ENCODE measurements around the gene FN3K.
"Not testable (repeated sequence)": the region's sequence is repeated elsewhere in the genome, so short reads cannot be mapped to it uniquely, and the experiment has no call there.

FN3K gene

DNA sequence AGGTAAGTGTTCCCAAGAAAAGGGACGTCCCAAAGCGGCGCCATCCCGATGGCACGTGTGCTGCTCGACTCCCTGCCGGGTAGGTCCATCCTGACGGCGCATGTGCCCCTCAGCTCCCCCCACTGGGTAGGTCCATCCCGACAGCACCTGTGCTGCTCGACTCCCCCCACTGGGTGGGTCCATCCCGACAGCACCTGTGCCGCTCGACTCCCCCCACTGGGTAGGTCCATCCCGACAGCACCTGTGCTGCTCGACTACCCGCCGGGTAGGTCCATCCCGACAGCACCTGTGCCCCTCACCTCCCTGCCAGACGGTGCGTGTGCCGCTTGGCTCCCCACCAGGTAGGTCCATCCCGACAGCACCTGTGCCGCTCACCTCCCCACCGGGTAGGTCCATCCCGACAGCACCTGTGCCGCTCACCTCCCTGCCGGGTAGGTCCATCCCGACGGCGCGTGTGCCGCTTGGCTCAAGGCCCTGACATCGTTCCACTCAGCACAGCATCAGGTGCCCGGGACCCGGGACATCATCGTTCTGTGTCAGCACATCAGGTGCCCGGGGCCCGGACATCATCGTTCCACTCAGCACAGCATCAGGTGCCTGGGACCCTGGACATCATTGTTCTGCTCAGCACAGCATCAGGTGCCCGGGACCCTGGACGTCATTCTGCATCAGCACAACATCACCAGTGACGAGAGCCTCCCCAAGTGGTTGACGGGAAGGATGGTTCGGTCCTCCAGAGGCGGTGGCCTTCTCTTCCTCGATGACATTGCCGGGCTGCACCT, 5.7 kb upstream of the FN3K start:
- Histone ChIP-seq H3K9me3 (ENCODE audit: control insufficient read depth, low read length) (no peaks in the 10 kb centered on the region), H3K27me3 (ENCODE audit: control insufficient read depth, insufficient read depth, low read length) (no peaks in the 10 kb centered on the region), H3K4me3 (ENCODE audit: low read length) (no peak overlapping the region), H3K36me3 (ENCODE audit: control insufficient read depth, insufficient read depth, low read length) (no peaks in the 10 kb centered on the region), H3K9ac (ENCODE audit: low read length) (no peak overlapping the region), H3K4me1 (ENCODE audit: control insufficient read depth, insufficient read depth, low read length) (peaks cover under 1% of the 10 kb centered on the region)

DNA sequence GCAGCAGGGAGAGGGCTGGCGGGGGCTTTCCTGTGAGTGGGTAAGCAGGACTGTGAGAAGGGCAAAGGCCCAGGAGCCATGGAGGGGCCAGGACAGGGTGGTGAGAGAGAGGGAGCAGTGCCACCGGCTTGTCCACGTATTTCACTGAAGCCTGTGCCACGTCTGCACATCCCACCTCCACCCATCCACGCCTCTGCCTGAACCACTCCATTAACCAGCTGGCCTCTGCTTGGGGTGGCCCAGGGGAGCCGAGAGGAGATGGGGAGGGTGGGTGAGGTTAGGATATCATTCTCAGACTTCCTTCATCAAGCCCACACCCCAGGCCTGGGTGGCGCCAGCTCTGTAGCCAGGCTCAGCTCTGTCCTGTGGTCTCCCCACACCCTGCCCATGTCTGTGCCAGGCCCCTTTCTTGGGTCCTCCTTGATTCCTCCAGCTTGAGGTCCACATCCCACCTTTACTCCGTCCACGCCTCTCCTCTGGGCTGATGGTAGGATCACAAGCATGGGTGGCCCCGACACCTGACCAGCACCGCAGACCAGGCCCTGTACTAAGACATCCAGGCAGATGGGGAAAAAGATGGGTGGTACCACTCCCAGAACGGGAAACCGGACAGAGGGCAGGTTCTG, 3.2 kb upstream of the FN3K start:
- H3K4me1 ChIP-seq (ENCODE audit: control insufficient read depth, insufficient read depth, low read length), result peaks cover 18% of the 10 kb centered on the region
- H3K27me3 ChIP-seq (ENCODE audit: control insufficient read depth, insufficient read depth, low read length), result no peaks in the 10 kb centered on the region
- no peaks in the 10 kb centered on the region for H3K36me3 ChIP-seq (ENCODE audit: control insufficient read depth, insufficient read depth, low read length)
- no peak overlapping the region for H3K4me3 ChIP-seq (ENCODE audit: low read length)
- H3K9ac ChIP-seq (ENCODE audit: low read length), result no peak overlapping the region
- H3K9me3 ChIP-seq (ENCODE audit: control insufficient read depth, low read length), result no peaks in the 10 kb centered on the region

DNA sequence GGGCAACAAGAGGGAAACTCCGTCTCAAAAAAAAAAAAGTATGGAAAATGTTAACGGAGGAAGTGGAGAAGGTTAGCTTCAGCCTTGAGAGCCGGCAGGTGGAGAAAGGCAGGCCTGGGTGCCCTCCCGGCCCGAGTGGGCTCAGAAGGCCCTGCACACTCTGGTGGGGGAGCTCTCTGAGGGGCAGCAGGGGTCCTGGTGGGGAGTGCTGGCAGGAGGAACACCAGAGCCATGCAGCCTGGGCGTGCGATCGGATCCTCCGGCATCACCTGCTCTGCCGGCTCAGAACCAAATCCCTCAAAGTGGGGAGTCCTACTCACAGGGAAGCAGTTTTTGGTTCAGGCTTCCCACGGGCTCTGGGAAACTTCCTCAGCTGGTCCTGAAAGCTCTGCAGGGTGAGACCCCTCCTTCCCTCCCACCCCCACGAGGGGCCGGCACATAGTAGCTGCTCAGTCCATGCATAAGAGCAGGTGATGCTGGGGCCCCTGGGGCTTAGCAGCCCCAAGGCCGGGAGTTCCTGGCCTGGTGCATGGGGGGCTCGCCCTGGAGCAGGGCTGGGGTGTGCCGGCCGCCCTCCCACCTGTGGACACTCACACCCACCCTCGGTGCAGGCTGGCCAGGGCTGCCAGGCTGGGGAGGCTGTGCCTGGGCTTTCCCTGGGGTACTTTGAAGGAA, 1.2 kb downstream of the FN3K start:
- peaks cover 27% of the 10 kb centered on the region for H3K4me1 ChIP-seq (ENCODE audit: control insufficient read depth, insufficient read depth, low read length)
- no peak overlapping the region for H3K4me3 ChIP-seq (ENCODE audit: low read length)
- H3K27me3 ChIP-seq (ENCODE audit: control insufficient read depth, insufficient read depth, low read length), result no peaks in the 10 kb centered on the region
- peak overlapping the region; percentile 75 for H3K9ac ChIP-seq (ENCODE audit: low read length)
- no peaks in the 10 kb centered on the region for H3K36me3 ChIP-seq (ENCODE audit: control insufficient read depth, insufficient read depth, low read length)
- H3K9me3 ChIP-seq (ENCODE audit: control insufficient read depth, low read length), result no peaks in the 10 kb centered on the region

DNA sequence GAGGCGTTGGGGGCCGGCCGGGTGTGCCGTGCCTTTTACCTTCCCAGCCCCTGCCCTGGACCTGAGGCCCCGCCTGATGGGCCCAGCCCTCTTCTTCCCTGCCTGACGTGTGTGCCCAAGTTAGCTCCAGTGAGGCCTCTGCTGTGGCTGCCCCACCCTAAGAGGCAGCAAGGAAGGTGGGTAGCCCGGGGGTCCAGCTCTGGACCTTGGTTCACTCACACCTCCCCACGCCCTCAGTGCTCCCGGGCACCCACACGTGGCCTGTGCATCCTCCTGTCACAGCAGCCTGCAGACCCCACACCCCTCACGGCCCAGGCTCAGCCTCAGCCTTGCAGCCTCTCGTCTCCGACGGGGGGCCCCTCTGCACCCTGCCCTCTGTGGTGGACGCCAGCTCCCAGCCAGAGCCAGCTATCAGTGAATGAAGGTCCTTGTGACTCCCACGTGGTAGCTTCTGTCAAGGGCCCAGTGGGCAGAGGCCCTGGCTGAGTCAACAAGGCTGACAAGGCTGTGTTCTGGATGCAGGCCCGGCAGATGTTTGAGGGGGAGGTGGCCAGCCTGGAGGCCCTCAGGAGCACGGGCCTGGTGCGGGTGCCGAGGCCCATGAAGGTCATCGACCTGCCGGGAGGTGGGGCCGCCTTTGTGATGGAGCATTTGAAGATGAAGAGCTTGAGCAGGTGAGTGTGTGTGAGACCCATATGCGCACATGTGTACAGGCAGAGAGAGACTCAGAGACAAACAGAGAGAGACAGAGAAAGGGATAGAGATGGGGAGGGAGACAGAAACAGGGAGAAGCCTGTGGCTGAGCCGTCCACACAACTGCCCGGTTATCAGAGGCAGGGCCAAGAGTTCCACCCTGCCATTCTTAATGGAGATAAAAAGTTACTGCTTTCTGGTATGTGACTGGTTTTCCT, 2.8 kb downstream of the FN3K start:
- H3K4me1 ChIP-seq (ENCODE audit: control insufficient read depth, insufficient read depth, low read length), result peaks cover 27% of the 10 kb centered on the region
- no peak overlapping the region for H3K4me3 ChIP-seq (ENCODE audit: low read length)
- no peaks in the 10 kb centered on the region for H3K9me3 ChIP-seq (ENCODE audit: control insufficient read depth, low read length)
- H3K36me3 ChIP-seq (ENCODE audit: control insufficient read depth, insufficient read depth, low read length), result no peaks in the 10 kb centered on the region
- no peak overlapping the region for H3K9ac ChIP-seq (ENCODE audit: low read length)
- no peaks in the 10 kb centered on the region for H3K27me3 ChIP-seq (ENCODE audit: control insufficient read depth, insufficient read depth, low read length)

DNA sequence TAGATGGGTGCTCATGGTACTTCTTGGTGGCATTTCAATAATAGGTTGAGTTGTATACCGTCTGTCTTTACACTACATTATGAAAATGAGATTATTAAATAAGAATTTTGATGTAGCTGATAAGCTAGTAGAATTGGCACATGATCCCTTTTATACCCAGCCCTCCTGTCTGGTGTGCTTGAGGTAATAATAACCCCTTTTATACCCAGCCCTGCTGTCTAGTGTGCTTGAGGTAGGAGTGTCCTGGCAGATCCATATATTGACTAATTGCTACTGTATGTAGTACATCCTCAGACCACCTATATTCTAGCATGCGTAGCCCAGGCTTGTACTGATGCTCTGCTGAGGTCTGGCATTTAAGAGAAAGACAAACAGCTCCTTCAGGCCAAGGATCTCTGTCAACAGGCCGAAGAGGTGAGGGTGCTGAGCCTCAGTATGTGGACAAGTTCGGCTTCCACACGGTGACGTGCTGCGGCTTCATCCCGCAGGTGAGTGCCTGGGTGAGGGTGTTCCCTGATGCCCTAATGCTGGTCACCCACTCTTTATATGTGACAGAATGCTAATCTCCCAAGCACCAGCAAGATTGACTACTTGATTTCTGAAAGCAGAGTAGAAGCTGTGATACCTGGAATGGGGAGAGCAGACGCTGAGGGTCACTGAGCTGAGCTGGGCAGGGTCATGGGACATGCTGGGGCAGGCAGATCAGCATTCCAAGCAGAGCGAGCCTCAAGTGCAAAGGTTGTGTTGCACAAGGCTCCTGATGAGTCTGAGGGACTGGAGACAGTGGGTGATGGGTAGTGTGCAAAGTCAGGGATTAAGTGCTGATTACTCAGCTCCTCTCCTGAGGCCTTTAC, 5.7 kb downstream of the FN3K start:
- peaks cover 17% of the 10 kb centered on the region for H3K4me1 ChIP-seq (ENCODE audit: control insufficient read depth, insufficient read depth, low read length)
- H3K9ac ChIP-seq (ENCODE audit: low read length), result no peak overlapping the region
- H3K9me3 ChIP-seq (ENCODE audit: control insufficient read depth, low read length), result no peaks in the 10 kb centered on the region
- H3K4me3 ChIP-seq (ENCODE audit: low read length), result no peak overlapping the region
- H3K27me3 ChIP-seq (ENCODE audit: control insufficient read depth, insufficient read depth, low read length), result no peaks in the 10 kb centered on the region
- no peaks in the 10 kb centered on the region for H3K36me3 ChIP-seq (ENCODE audit: control insufficient read depth, insufficient read depth, low read length)

DNA sequence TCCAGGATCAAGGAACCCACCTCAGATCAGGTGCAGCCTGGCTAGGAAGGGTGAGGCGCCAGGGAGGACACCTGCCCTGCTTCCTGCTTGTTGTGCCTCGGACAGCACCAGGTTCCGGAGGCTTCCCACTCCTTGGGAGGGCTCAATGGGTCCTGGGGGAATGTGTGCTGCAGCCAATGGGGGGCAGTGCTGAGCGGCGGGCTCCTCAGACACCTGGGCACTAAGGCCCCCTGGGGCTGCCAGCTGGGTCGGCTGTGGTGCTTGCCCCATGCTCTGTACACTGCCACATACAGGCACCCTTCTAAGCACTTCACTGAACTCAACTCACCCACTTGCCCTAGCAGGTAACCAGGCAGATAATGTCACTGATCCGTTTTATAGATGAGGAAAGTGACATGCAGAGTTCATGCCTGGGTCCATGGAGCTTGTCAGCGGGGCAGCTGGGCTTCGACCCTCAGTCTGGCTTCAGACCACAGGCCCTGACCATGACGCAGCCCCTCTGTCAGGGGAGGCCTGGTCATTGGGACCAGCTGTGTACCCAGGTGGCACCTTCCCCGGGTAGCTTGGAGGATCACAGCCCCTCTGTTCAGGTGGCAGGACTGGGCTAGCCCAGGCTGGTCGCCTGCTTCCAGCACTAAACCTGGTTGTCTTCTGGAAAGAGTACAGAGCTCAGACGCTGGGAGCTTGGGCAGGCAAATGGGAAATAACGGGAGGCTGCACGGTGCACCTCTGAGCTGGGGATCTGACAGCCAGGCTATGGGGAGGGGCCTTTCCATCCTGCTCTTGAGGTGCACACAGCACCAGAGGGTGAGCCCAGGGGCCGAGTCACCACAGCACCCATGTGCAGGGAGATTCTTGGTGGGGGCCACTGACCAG, 8.2 kb downstream of the FN3K start:
- no peaks in the 10 kb centered on the region for H3K36me3 ChIP-seq (ENCODE audit: control insufficient read depth, insufficient read depth, low read length)
- no peak overlapping the region for H3K9ac ChIP-seq (ENCODE audit: low read length)
- H3K27me3 ChIP-seq (ENCODE audit: control insufficient read depth, insufficient read depth, low read length), result no peaks in the 10 kb centered on the region
- H3K9me3 ChIP-seq (ENCODE audit: control insufficient read depth, low read length), result no peaks in the 10 kb centered on the region
- H3K4me1 ChIP-seq (ENCODE audit: control insufficient read depth, insufficient read depth, low read length), result peaks cover under 1% of the 10 kb centered on the region
- H3K4me3 ChIP-seq (ENCODE audit: low read length), result no peak overlapping the region

DNA sequence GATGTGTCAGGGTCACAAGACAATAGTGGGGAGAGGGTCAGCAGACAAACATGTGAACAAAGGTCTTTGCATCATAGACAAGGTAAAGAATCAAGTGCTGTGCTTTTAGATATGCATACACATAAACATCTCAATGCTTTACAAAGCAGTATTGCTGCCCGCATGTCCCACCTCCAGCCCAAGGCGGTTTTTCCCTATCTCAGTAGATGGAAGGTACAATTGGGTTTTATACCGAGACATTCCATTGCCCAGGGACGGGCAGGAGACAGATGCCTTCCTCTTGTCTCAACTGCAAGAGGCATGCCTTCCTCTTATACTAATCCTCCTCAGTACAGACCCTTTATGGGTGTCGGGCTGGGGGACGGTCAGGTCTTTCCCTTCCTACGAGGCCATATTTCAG, 9.3 kb downstream of the FN3K start:
- H3K9me3 ChIP-seq (ENCODE audit: control insufficient read depth, low read length); H3K4me1 ChIP-seq (ENCODE audit: control insufficient read depth, insufficient read depth, low read length); H3K4me3 ChIP-seq (ENCODE audit: low read length); H3K36me3 ChIP-seq (ENCODE audit: control insufficient read depth, insufficient read depth, low read length); H3K9ac ChIP-seq (ENCODE audit: low read length); H3K27me3 ChIP-seq (ENCODE audit: control insufficient read depth, insufficient read depth, low read length): not testable (repeated sequence)

DNA sequence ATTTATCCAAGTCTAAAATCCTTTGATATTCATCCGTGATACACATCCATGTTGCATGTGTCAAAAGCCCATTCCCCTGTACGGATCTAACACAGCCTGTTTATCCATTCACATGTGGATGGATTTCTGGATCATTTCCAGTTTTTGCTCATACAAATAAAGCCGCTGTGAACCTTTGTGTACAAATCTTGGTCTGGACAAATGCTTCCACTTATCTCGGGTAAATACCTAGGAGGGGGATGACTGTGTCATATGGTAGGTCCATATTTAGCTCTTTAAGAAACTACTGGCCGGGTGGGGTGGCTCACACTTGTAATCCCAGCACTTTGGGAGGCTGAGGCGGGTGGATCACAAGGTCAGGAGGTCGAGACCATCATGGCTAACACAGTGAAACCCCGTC, 10.1 kb downstream of the FN3K start:
- H3K27me3 ChIP-seq (ENCODE audit: control insufficient read depth, insufficient read depth, low read length), result no peaks in the 10 kb centered on the region
- H3K4me1 ChIP-seq (ENCODE audit: control insufficient read depth, insufficient read depth, low read length), result no peaks in the 10 kb centered on the region
- H3K9me3 ChIP-seq (ENCODE audit: control insufficient read depth, low read length), result no peaks in the 10 kb centered on the region
- H3K9ac ChIP-seq (ENCODE audit: low read length), result no peak overlapping the region
- no peak overlapping the region for H3K4me3 ChIP-seq (ENCODE audit: low read length)
- no peaks in the 10 kb centered on the region for H3K36me3 ChIP-seq (ENCODE audit: control insufficient read depth, insufficient read depth, low read length)

DNA sequence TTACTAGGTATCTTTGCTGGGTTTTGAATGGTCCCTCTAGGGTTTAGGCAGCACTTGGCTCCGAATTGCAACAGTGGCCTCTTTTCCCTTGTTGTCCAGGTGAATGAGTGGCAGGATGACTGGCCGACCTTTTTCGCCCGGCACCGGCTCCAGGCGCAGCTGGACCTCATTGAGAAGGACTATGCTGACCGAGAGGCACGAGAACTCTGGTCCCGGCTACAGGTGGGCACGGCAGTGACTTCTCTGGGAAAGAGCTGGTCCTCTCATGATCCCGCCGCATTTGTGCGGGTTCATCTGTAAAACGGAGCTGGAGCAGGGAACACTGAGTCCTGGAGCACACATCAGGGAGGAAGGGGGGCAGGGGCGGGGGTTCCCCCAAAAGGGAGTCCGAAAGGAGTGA, 13.3 kb downstream of the FN3K start:
- no peak overlapping the region for H3K4me3 ChIP-seq (ENCODE audit: low read length)
- no peak overlapping the region for H3K9ac ChIP-seq (ENCODE audit: low read length)
- H3K27me3 ChIP-seq (ENCODE audit: control insufficient read depth, insufficient read depth, low read length), result no peaks in the 10 kb centered on the region
- peaks cover 7% of the 10 kb centered on the region for H3K4me1 ChIP-seq (ENCODE audit: control insufficient read depth, insufficient read depth, low read length)
- H3K9me3 ChIP-seq (ENCODE audit: control insufficient read depth, low read length), result no peaks in the 10 kb centered on the region
- H3K36me3 ChIP-seq (ENCODE audit: control insufficient read depth, insufficient read depth, low read length), result no peaks in the 10 kb centered on the region

DNA sequence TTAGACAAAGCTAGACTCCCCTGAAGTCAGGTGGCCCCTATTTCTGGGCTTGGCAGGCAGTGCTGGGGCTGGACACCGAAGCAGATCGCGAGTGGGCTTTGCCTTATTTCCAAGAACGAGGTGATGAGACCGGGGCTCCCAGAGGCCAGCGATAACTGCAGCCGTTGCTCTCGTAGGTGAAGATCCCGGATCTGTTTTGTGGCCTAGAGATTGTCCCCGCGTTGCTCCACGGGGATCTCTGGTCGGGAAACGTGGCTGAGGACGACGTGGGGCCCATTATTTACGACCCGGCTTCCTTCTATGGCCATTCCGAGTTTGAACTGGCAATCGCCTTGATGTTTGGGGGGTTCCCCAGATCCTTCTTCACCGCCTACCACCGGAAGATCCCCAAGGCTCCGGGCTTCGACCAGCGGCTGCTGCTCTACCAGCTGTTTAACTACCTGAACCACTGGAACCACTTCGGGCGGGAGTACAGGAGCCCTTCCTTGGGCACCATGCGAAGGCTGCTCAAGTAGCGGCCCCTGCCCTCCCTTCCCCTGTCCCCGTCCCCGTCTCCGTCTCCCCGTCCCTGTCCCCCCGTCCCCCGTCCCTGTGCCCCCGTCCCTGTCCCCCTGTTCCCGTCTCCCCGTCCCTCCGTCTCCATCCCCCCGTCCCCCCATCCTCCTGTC, 15.0 kb downstream of the FN3K start:
- no peak overlapping the region for H3K9ac ChIP-seq (ENCODE audit: low read length)
- H3K9me3 ChIP-seq (ENCODE audit: control insufficient read depth, low read length), result no peaks in the 10 kb centered on the region
- H3K27me3 ChIP-seq (ENCODE audit: control insufficient read depth, insufficient read depth, low read length), result no peaks in the 10 kb centered on the region
- no peaks in the 10 kb centered on the region for H3K36me3 ChIP-seq (ENCODE audit: control insufficient read depth, insufficient read depth, low read length)
- no peak overlapping the region for H3K4me3 ChIP-seq (ENCODE audit: low read length)
- H3K4me1 ChIP-seq (ENCODE audit: control insufficient read depth, insufficient read depth, low read length), result peaks cover 7% of the 10 kb centered on the region

All from mucosa of stomach (tissue), 1 donor.